Coronary artery (tissue), 2 donors: ENCODE results near the gene JTB.
"Not testable (repeated sequence)": the region's sequence is repeated elsewhere in the genome, so short reads cannot be mapped to it uniquely, and the experiment has no call there.

Experiments used
- DNase-seq: peaks from one replicate; pipeline ENCODE4 v3.0.0-alpha.2; 2017; ENCODE audit warnings: low spot score
- H3K27ac ChIP-seq, 2 donors: fragments of 200-600 bp; sonication (generic); one replicate each; pipeline ENCODE4 v1.5.1; 2016 to 2019
- H3K4me3 ChIP-seq: fragments of 200-600 bp; sonication (generic); 2 replicates; pipeline ENCODE4 v1.5.1; 2016; ENCODE audit warnings: mild to moderate bottlenecking, moderate library complexity
- CTCF ChIP-seq: fragments of 200-600 bp; sonication (generic); IDR thresholded peaks from one replicate; pipeline ENCODE4 v1.5.1; 2019; ENCODE audit warnings: antibody characterized with exemption

JTB gene

GRCh38 chr1:154000420-154000819, 22.9 kb upstream of the JTB start:
- H3K4me3 ChIP-seq = no peak overlapping the region
- no peak for TF ChIP-seq CTCF
- no peak overlapping the region for H3K27ac ChIP-seq
- no peak for DNase-seq

GRCh38 chr1:153996882-153997281, 19.4 kb upstream of the JTB start:
- not testable (repeated sequence) for DNase-seq, H3K27ac ChIP-seq, H3K4me3 ChIP-seq

- no peak for TF ChIP-seq CTCF
- H3K27ac ChIP-seq = no peak overlapping the region
- no peak for DNase-seq
- H3K4me3 ChIP-seq = no peak overlapping the region
These were observed 18.2 kb upstream of the JTB start for GRCh38 chr1:153995640-153996039.

GRCh38 chr1:153995202-153995601, 17.7 kb upstream of the JTB start:
- no peak for DNase-seq
- no peak for TF ChIP-seq CTCF
- Histone ChIP-seq H3K4me3 (no peak overlapping the region), H3K27ac (no peak overlapping the region)

GRCh38 chr1:153991806-153992205, 14.3 kb upstream of the JTB start:
- no peak for TF ChIP-seq CTCF
- Histone ChIP-seq H3K27ac (peak overlapping the region; percentile 91 to 96), H3K4me3 (peak overlapping the region; percentile 96)
- no peak for DNase-seq

- Histone ChIP-seq H3K4me3 (peak overlapping the region; percentile 96), H3K27ac (peak overlapping the region; percentile 91 to 96)
- no peak for TF ChIP-seq CTCF
- no peak for DNase-seq
These were observed 13.7 kb upstream of the JTB start for GRCh38 chr1:153991151-153991630.

- DNase-seq = peak; percentile 94
- H3K27ac ChIP-seq = peak within 1 kb of the TSS; percentile 91 to 96
- H3K4me3 ChIP-seq = peak within 1 kb of the TSS; percentile 96
- no peak for TF ChIP-seq CTCF
These were observed 13.1 kb upstream of the JTB start, which contains the start of gene RPS27 for GRCh38 chr1:153990468-153991150. TSS of gene RPS27 (plus strand) at chr1:153990762. CDS start at chr1:153990797, 35 bp downstream.
